COR-L47 (cell line): ENCODE results near the gene GALNT16.
A peak's percentile ranks its signal among the peaks of the same experiment; 100 is the strongest.

Experiments
- DNase-seq: peaks from one replicate; lab custom pipeline; 2025; lab: John Stamatoyannopoulos, UW

The GALNT16 gene

GRCh38 chr14:69317780-69318179, 57.8 kb downstream of the GALNT16 start:
- DNase-seq, result no peak

- no peak for DNase-seq
Measured at GRCh38 chr14:69318241-69318640, 58.3 kb downstream of the GALNT16 start.

GRCh38 chr14:69318901-69319475, 59.0 kb downstream of the GALNT16 start:
- DNase-seq, result no peak

GRCh38 chr14:69319911-69320310, 60.0 kb downstream of the GALNT16 start:
- no peak for DNase-seq

- DNase-seq, result no peak
Measured at GRCh38 chr14:69320581-69321365, 60.8 kb downstream of the GALNT16 start.

- DNase-seq, result no peak
Measured at GRCh38 chr14:69321601-69322330, 61.8 kb downstream of the GALNT16 start.

GRCh38 chr14:69323266-69323998, 63.5 kb downstream of the GALNT16 start:
- no peak for DNase-seq

- no peak for DNase-seq
Measured at GRCh38 chr14:69323999-69324282, 64.0 kb downstream of the GALNT16 start.

GRCh38 chr14:69324341-69324931, 64.5 kb downstream of the GALNT16 start:
- DNase-seq, result no peak

- DNase-seq, result no peak
Measured at GRCh38 chr14:69325086-69325485, 65.1 kb downstream of the GALNT16 start.

- DNase-seq, result no peak
Measured at GRCh38 chr14:69325646-69326265, 65.8 kb downstream of the GALNT16 start.

GRCh38 chr14:69326611-69327010, 66.7 kb downstream of the GALNT16 start:
- DNase-seq, result no peak

GRCh38 chr14:69327507-69327906, 67.5 kb downstream of the GALNT16 start:
- no peak for DNase-seq

- DNase-seq, result no peak
Measured at GRCh38 chr14:69328317-69328716, 68.4 kb downstream of the GALNT16 start.

- peak; percentile 80 for DNase-seq
Measured at GRCh38 chr14:69328765-69329164, 68.8 kb downstream of the GALNT16 start.

GRCh38 chr14:69331206-69331605, 71.2 kb downstream of the GALNT16 start:
- no peak for DNase-seq

GRCh38 chr14:69332782-69333395, 72.9 kb downstream of the GALNT16 start:
- DNase-seq, result no peak

GRCh38 chr14:69333791-69334337, 73.9 kb downstream of the GALNT16 start:
- DNase-seq, result no peak

GRCh38 chr14:69334576-69334975, 74.6 kb downstream of the GALNT16 start:
- DNase-seq, result no peak

GRCh38 chr14:69335371-69335771, 75.4 kb downstream of the GALNT16 start:
- DNase-seq, result no peak

- no peak for DNase-seq
Measured at GRCh38 chr14:69337984-69338383, 78.0 kb downstream of the GALNT16 start.
